ENCODE results near the gene MYH16.

Gene MYH16

GRCh38 chr7:99359465-99360154 lies 87.0 kb downstream of the MYH16 start:
- no peak for DNase-seq
